Measurements from ENCODE around the gene H1-8. TPM values are rescaled to one million over a fixed set of nuclear protein-coding genes. Genes with fewer than 3 reads are reported as not detected.

The H1-8 gene
- total RNA-seq, 1 experiment from 2014 or later = not detected

GRCh38 chr3:129567939-129568338 lies 25.0 kb downstream of the H1-8 start:
- no peak for TF ChIP-seq CTCF (conservative IDR thresholded peaks at IDR 0.05)
- H3K27ac ChIP-seq (ENCODE audit: insufficient read length, low read depth, low read length) = no peak overlapping the region
- no peak overlapping the region for H4K91ac ChIP-seq (ENCODE audit: insufficient read length, low read depth, low read length)
- Mint-ChIP-seq H3K4me3 (no peak overlapping the region), H3K9me3 (no peaks in the 10 kb centered on the region), H3K27ac (no peak overlapping the region), H3K4me1 (peaks cover 2 to 5% of the 10 kb centered on the region in 2 experiments), H3K36me3 (ENCODE audit: insufficient read depth in 1 of 3, low read depth in 3 of 3) (peaks cover 0 to 7% (median 0%) of the 10 kb centered on the region in 3 experiments; a peak in 3 of 7 replicates), H3K27me3 (ENCODE audit: low read depth) (no peaks in the 10 kb centered on the region)
- no peak overlapping the region for H3K18ac ChIP-seq (ENCODE audit: insufficient read length, low read depth, low read length)
- no peak overlapping the region for H2BK15ac ChIP-seq (ENCODE audit: low read depth, low read length)
- no peak overlapping the region for H4K8ac ChIP-seq (replicated peaks; ENCODE audit: insufficient read length, low read depth, low read length)
- WGBS (ENCODE audit: extremely low coverage, insufficient read length, low lambda C conversion rate) = no CpG with 5 or more reads among the region's 6 CpGs
- no peak overlapping the region for H3K56ac ChIP-seq (ENCODE audit: insufficient read length, low read depth, low read length)
- H3K23me2 ChIP-seq (ENCODE audit: insufficient read length, low read depth, low read length, poor library complexity, severe bottlenecking) = no peaks in the 10 kb centered on the region
- H4K5ac ChIP-seq (ENCODE audit: insufficient read length, low read depth, low read length) = no peak overlapping the region
- H3K9me3 ChIP-seq (ENCODE audit: control insufficient read depth, low read depth, low read length) = no peaks in the 10 kb centered on the region
- no peak overlapping the region for H3K4ac ChIP-seq (ENCODE audit: low read depth, low read length)
- no peak overlapping the region for H3K4me2 ChIP-seq (ENCODE audit: insufficient read depth, insufficient read length, low read length)
- H2BK20ac ChIP-seq (ENCODE audit: low read depth, low read length, poor library complexity, severe bottlenecking) = no peak overlapping the region
- no peak overlapping the region for H3K9ac ChIP-seq (ENCODE audit: extremely low read depth, insufficient read length, low read length)
- H2BK12ac ChIP-seq (ENCODE audit: insufficient read length, low read depth, low read length) = no peak overlapping the region
- no peaks in the 10 kb centered on the region for H3K4me1 ChIP-seq (ENCODE audit: insufficient read depth, low read length)
- no peaks in the 10 kb centered on the region for H3K79me2 ChIP-seq (ENCODE audit: insufficient read depth, low read length)
- no peak overlapping the region for H2BK5ac ChIP-seq (ENCODE audit: insufficient read length, low read length)
- DNase-seq = no peak
- no peak overlapping the region for H3K14ac ChIP-seq (ENCODE audit: insufficient read depth, low read length)
- no peak overlapping the region for H2BK120ac ChIP-seq (ENCODE audit: low read depth, low read length, poor library complexity, severe bottlenecking)
- H3K27me3 ChIP-seq (ENCODE audit: insufficient read depth, low read length) = no peaks in the 10 kb centered on the region
- H3T11ph ChIP-seq (ENCODE audit: low read length) = no peak overlapping the region
- H3K23ac ChIP-seq (ENCODE audit: insufficient read length, low read depth, low read length) = no peak overlapping the region
- H2AFZ ChIP-seq (ENCODE audit: low read length) = no peak overlapping the region
- H3K79me1 ChIP-seq (ENCODE audit: insufficient read depth, low read depth, low read length, poor library complexity, severe bottlenecking) = no peaks in the 10 kb centered on the region
- H4K20me1 ChIP-seq (ENCODE audit: control insufficient read depth, insufficient read depth, insufficient read length) = no peaks in the 10 kb centered on the region
- no peak overlapping the region for H2AK5ac ChIP-seq (ENCODE audit: insufficient read length, low read length)

Measured in H9 (cell line).